ENCODE measurements around the gene KCNE4.

- TF ChIP-seq CTCF (IDR thresholded peaks at IDR 0.05; ENCODE audit: low read depth, low read length, poor library complexity, severe bottlenecking) (no peak), EZH2phosphoT487 (IDR thresholded peaks at IDR 0.05; ENCODE audit: borderline replicate concordance, low read length) (no peak)
Measured at GRCh38 chr2:223050188-223050587, 1.8 kb upstream of the KCNE4 start.
